Stimulated activated CD4-positive, alpha-beta T cell treated with anti-CD3 and anti-CD28 coated beads, Interleukin-12 subunit alpha, Interleukin-12 subunit beta, amount 100 ng/mL, for 24 hours (primary cell): ENCODE measurements around the gene PPDPF.

Source experiments
- DNase-seq, 2 experiments: peaks; one replicate each; pipeline ENCODE4 v3.0.0-alpha.2; 2020; ENCODE audit warnings: low read depth in 2 of 2

Gene PPDPF

GRCh38 chr20:63487781-63488241 lies 32.8 kb upstream of the PPDPF start:
- DNase-seq = no peak

GRCh38 chr20:63488315-63489251 lies 32.0 kb upstream of the PPDPF start:
- DNase-seq = no peak

- no peak for DNase-seq
Measured at GRCh38 chr20:63490416-63490815, 30.1 kb upstream of the PPDPF start.

- no peak for DNase-seq
Measured at GRCh38 chr20:63491078-63491477, 29.5 kb upstream of the PPDPF start.

- no peak for DNase-seq
Measured at GRCh38 chr20:63491635-63492230, 28.8 kb upstream of the PPDPF start.

GRCh38 chr20:63492518-63492917 lies 28.0 kb upstream of the PPDPF start:
- no peak for DNase-seq

- no peak for DNase-seq
Measured at GRCh38 chr20:63492982-63493381, 27.6 kb upstream of the PPDPF start.

- DNase-seq = no peak
Measured at GRCh38 chr20:63493563-63494020, 27.0 kb upstream of the PPDPF start.

GRCh38 chr20:63494084-63494419 lies 26.5 kb upstream of the PPDPF start:
- no peak for DNase-seq

- no peak for DNase-seq
Measured at GRCh38 chr20:63494420-63495166, 26.0 kb upstream of the PPDPF start.

GRCh38 chr20:63495167-63495720 lies 25.3 kb upstream of the PPDPF start:
- DNase-seq = no peak

GRCh38 chr20:63495741-63496595 lies 24.6 kb upstream of the PPDPF start:
- peak; percentile 47 to 72 for DNase-seq

GRCh38 chr20:63496596-63497120 lies 23.9 kb upstream of the PPDPF start:
- no peak for DNase-seq

- no peak for DNase-seq
Measured at GRCh38 chr20:63497138-63497945, 23.2 kb upstream of the PPDPF start.

- DNase-seq = no peak
Measured at GRCh38 chr20:63497946-63498935, 22.3 kb upstream of the PPDPF start.

GRCh38 chr20:63498960-63499337 lies 21.6 kb upstream of the PPDPF start, which contains the start of gene EEF1A2:
EEF1A2 (minus strand) TSS chr20:63499083; CDS start chr20:63497763, 1,320 bp downstream.
- DNase-seq = no peak

- no peak for DNase-seq
Measured at GRCh38 chr20:63499338-63499969, 21.1 kb upstream of the PPDPF start.
